B cell (primary cell): Measurements from ENCODE around the gene NMT1. TPM values are rescaled to one million over a fixed set of nuclear protein-coding genes. Genes with fewer than 3 reads are reported as not detected.

Experiments
- ATAC-seq: fragments of 200-7000 bp; cut with Tn5 transposase; one replicate; pipeline ENCODE4 v1.10.0; 2021; ENCODE audit warnings: low read depth, mild to moderate bottlenecking, moderate number of reproducible peaks, moderate library complexity
- CTCF ChIA-PET: fragments of 350-600 bp; sonication (Branson Sonifier 250); formaldehyde crosslinking; loops from one replicate; lab custom pipeline; 2021; ENCODE audit warnings: antibody characterized with exemption, inconsistent platforms; lab: Charles Lee
- POLR2A ChIA-PET: fragments of 350-600 bp; sonication (Branson Sonifier 250); formaldehyde crosslinking; loops from one replicate; lab custom pipeline; 2021; ENCODE audit warnings: antibody characterized with exemption; lab: Charles Lee
- DNase-seq: peaks from one replicate; pipeline ENCODE4 v3.0.0; 2013
- H2AFZ ChIP-seq: 2 replicates; pipeline ENCODE4 v1.6.1; 2012; ENCODE audit warnings: mild to moderate bottlenecking, low read depth, low read length; ENCODE audit not compliant: insufficient read depth, poor library complexity, severe bottlenecking
- H3K27ac ChIP-seq, 2 donors: 1 replicate in 1 of 2; 2 replicates in 1 of 2; pipeline ENCODE4 v1.5.1; 2012 to 2013; ENCODE audit warnings: low read length in 2 of 2, mild to moderate bottlenecking in 2 of 2, moderate library complexity in 1 of 2
- H3K27me3 ChIP-seq, 4 experiments: fragments of 200-600 bp in 1 of 4; sonication (generic) in 1 of 4; replicated peaks in 1 of 4; 1 replicate in 2 of 4; 2 replicates in 2 of 4; pipeline versions ENCODE4 v1.6.1 to v1.7.0; 2013 to 2016; ENCODE audit warnings: low read length in 3 of 4, mild to moderate bottlenecking in 2 of 4, mixed read lengths in 1 of 4, moderate library complexity in 1 of 4; ENCODE audit not compliant: insufficient read depth in 4 of 4, control insufficient read depth in 3 of 4; ENCODE audit errors: control extremely low read depth in 1 of 4
- H3K36me3 ChIP-seq, 2 experiments: replicated peaks in 1 of 2; 1 replicate in 1 of 2; 2 replicates in 1 of 2; pipeline versions ENCODE4 v1.6.1 to v1.7.1; 2013; ENCODE audit warnings: low read length in 1 of 2; ENCODE audit not compliant: insufficient read depth in 2 of 2, control insufficient read depth in 1 of 2; ENCODE audit errors: control extremely low read depth in 1 of 2, extremely low read depth in 1 of 2
- H3K4me1 ChIP-seq, 2 donors: fragments of 200-600 bp in 1 of 2; sonication (generic) in 1 of 2; 1 replicate in 1 of 2; 2 replicates in 1 of 2; pipeline versions ENCODE4 v1.5.1 to v1.6.1; 2013 to 2017; ENCODE audit warnings: low read length in 2 of 2; ENCODE audit not compliant: control insufficient read depth in 2 of 2, insufficient read depth in 2 of 2
- H3K4me2 ChIP-seq: replicated peaks from 2 replicates; pipeline ENCODE3; 2012; ENCODE audit warnings: mild to moderate bottlenecking, low read depth, low read length; ENCODE audit not compliant: poor library complexity, severe bottlenecking
- H3K4me3 ChIP-seq, 5 experiments: fragments of 200-600 bp in 1 of 5; sonication (generic) in 1 of 5; 1 replicate in 3 of 5; 2 replicates in 2 of 5; pipeline versions ENCODE4 v1.5.1 to v1.7.0; 2011 to 2016; ENCODE audit warnings: low read length in 4 of 5, mild to moderate bottlenecking in 4 of 5, low read depth in 2 of 5, control low read depth in 1 of 5, moderate library complexity in 1 of 5; ENCODE audit not compliant: insufficient read depth in 1 of 5; ENCODE audit errors: control extremely low read depth in 1 of 5, extremely low read depth in 1 of 5
- H3K79me2 ChIP-seq: fragments of 200-600 bp; sonication (generic); one replicate; pipeline ENCODE4 v1.6.0; 2016; ENCODE audit warnings: low read length; ENCODE audit not compliant: control insufficient read depth, insufficient read depth
- H3K9ac ChIP-seq: fragments of 200-600 bp; sonication (generic); 2 replicates; pipeline ENCODE4 v1.6.1; 2017; ENCODE audit warnings: mild to moderate bottlenecking, low read length, moderate library complexity
- H3K9me3 ChIP-seq, 3 donors: one replicate each; pipeline versions ENCODE4 v1.6.1 to v1.7.1; 2013; ENCODE audit warnings: low read length in 2 of 3; ENCODE audit not compliant: control insufficient read depth in 2 of 3, insufficient read depth in 1 of 3; ENCODE audit errors: control extremely low read depth in 1 of 3
- H4K20me1 ChIP-seq: 2 replicates; pipeline ENCODE4 v1.6.0; 2012; ENCODE audit warnings: mild to moderate bottlenecking, low read length; ENCODE audit not compliant: insufficient read depth, control insufficient read depth, poor library complexity, severe bottlenecking
- H3K27ac Mint-ChIP-seq: one replicate; pipeline ENCODE4 v1.8.0; 2021; ENCODE audit warnings: mixed read lengths
- H3K27me3 Mint-ChIP-seq: one replicate; pipeline ENCODE4 v1.8.0; 2021; ENCODE audit warnings: mixed read lengths
- H3K4me1 Mint-ChIP-seq: one replicate; pipeline ENCODE4 v1.8.0; 2021; ENCODE audit warnings: mixed read lengths
- H3K4me3 Mint-ChIP-seq: one replicate; pipeline ENCODE4 v1.8.0; 2021; ENCODE audit warnings: mixed read lengths
- H3K9me3 Mint-ChIP-seq: one replicate; pipeline ENCODE4 v1.8.0; 2022; ENCODE audit warnings: mixed read lengths; ENCODE audit not compliant: insufficient read depth
- EZH2 ChIP-seq: IDR thresholded peaks from 2 replicates; pipeline ENCODE4 v1.6.1; 2012; ENCODE audit warnings: borderline replicate concordance, low read depth, mild to moderate bottlenecking, moderate library complexity, low read length; ENCODE audit not compliant: insufficient read depth, poor library complexity, severe bottlenecking
- WGBS: methylation state at CpG from one replicate; pipeline ENCODE4 v1.1.5; 2013; ENCODE audit warnings: missing lambda C conversion rate; ENCODE audit not compliant: insufficient coverage; 5-methylcytosine and 5-hydroxymethylcytosine counted together
- intact Hi-C: fragments of 100-400 bp; cut with micrococcal nuclease; formaldehyde crosslinking; loops from one replicate; pipeline ENCODE4 v1.10.0; 2022
- polyA plus RNA-seq: library from polyadenylated mRNA; depleted of rRNA; stranded (reverse); fragments of >200 nt; gene quantifications from 2 replicates; pipeline ENCODE4 v1.2.3, GENCODE V29; 2012
- total RNA-seq, 2 donors: library from RNA; stranded (reverse); fragments of 120-200 nt in 1 of 2; gene quantifications; 1 replicate in 1 of 2; 2 replicates in 1 of 2; pipeline versions ENCODE4 v1.2.3 to v1.2.4, GENCODE V29; 2013 to 2022
- TF ChIP-seq, protein P1 (sequence below): fragments of 200-600 bp; IDR thresholded peaks from one replicate; pipeline ENCODE4 v1.8.0; 2022; ENCODE audit warnings: antibody characterized with exemption, mild to moderate bottlenecking

NMT1 gene
- total and polyA plus RNA-seq, 2 donors (not counting 1 experiment from before 2014, with no cell fraction given): 30.1 to 134 TPM

DNA sequence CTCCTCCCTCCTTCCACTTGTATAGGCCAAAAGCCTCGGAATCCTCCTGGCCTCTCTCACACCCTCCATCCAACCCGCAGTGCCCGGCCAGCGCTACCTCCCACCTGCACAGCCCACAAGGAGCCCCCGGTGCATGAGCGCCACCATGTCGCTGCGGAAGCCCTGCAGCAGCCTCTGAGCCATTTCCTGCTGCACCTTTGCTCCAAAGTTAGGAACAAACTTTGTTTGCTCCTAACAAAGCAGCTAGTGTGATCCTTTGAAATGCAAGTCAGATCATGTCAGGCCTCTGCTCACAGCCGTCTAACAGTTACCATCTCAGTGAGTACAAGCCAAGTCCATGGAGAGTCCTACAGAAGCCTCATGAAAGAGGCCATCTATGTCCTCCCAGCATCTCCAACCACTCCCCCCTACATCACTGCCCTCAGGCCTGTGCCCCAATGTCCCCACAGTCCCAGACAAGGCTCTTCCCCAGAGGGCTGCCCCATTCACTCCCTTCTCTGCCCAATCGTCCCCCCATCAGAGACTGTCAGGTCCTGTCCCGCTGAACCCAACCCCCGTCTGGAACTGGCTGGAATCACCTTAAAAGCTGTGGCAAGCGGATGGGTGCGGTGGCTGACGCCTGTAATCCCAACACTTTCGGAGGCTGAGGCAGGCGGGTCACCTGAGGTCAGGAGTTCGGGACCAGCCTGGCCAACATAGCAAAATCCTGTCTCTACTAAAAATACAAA lies 17.1 kb upstream of the NMT1 start:
- CTCF ChIA-PET: no interaction called here
- no peak overlapping the region for H3K27ac ChIP-seq
- H3K4me2 ChIP-seq: no peak overlapping the region
- H3K27me3 Mint-ChIP-seq: no peaks in the 10 kb centered on the region
- H2AFZ ChIP-seq: no peak overlapping the region
- ATAC-seq (no peak), DNase-seq (no peak)
- H3K4me3 Mint-ChIP-seq: no peak overlapping the region
- H3K4me1 ChIP-seq: peaks cover 7% of the 10 kb centered on the region in 2 donors
- no peaks in the 10 kb centered on the region for H3K9me3 Mint-ChIP-seq
- WGBS: 95% methylated on average over 18 of the region's 18 CpGs
- H3K9me3 ChIP-seq: no peaks in the 10 kb centered on the region
- H3K79me2 ChIP-seq: peaks cover 82% of the 10 kb centered on the region
- H3K9ac ChIP-seq: no peak overlapping the region
- peaks cover 30% of the 10 kb centered on the region for H4K20me1 ChIP-seq
- intact Hi-C loops: no loop called here
- H3K4me1 Mint-ChIP-seq: peaks cover 18% of the 10 kb centered on the region
- H3K4me3 ChIP-seq: no peak overlapping the region
- no peaks in the 10 kb centered on the region for H3K27me3 ChIP-seq
- POLR2A ChIA-PET: no interaction called here
- H3K27ac Mint-ChIP-seq: no peak overlapping the region
- H3K36me3 ChIP-seq: peaks cover 2 to 3% of the 10 kb centered on the region in 2 experiments
- no peak for TF ChIP-seq EZH2
- TF ChIP-seq, protein P1, sequence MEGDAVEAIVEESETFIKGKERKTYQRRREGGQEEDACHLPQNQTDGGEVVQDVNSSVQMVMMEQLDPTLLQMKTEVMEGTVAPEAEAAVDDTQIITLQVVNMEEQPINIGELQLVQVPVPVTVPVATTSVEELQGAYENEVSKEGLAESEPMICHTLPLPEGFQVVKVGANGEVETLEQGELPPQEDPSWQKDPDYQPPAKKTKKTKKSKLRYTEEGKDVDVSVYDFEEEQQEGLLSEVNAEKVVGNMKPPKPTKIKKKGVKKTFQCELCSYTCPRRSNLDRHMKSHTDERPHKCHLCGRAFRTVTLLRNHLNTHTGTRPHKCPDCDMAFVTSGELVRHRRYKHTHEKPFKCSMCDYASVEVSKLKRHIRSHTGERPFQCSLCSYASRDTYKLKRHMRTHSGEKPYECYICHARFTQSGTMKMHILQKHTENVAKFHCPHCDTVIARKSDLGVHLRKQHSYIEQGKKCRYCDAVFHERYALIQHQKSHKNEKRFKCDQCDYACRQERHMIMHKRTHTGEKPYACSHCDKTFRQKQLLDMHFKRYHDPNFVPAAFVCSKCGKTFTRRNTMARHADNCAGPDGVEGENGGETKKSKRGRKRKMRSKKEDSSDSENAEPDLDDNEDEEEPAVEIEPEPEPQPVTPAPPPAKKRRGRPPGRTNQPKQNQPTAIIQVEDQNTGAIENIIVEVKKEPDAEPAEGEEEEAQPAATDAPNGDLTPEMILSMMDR: no peak

DNA sequence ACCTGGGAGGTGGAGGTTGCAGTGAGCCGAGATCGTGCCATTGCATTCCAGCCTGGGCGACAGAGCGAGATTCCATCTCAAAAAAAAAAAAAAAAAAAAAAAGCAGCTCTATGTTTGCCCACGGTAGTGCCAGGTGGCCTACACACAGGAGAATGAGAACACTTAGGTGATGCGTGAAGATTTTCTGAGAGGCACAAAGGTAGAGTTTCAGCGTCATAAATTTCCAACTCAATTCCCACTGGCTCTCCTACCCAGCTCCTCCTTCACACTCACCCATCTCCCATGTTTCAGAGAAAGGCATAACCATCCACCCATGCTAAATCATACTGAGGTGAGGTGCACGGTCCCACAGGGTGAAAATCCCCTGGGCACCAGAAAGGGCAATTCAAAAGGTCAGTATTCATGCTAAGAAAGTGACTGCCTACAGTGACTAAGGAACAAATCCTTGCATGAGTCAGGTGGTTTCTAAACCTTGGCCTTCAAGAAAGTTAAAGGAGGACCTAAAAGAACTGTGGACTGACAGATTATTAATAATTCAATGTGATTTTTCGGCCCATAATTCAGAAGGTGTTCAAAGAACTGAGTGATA lies 14.5 kb upstream of the NMT1 start:
- Mint-ChIP-seq H3K27me3 (no peaks in the 10 kb centered on the region), H3K9me3 (no peaks in the 10 kb centered on the region), H3K4me3 (no peak overlapping the region), H3K27ac (no peak overlapping the region), H3K4me1 (peaks cover 21% of the 10 kb centered on the region)
- peaks cover 7 to 13% of the 10 kb centered on the region in 2 donors for H3K4me1 ChIP-seq
- CTCF ChIA-PET: interaction anchor here (1.5 kb wide), 1 partner anchor 52 kb away, joined by 5 read pairs; no protein-coding TSS in a partner anchor
- POLR2A ChIA-PET: interaction anchor here (0.5 kb wide), 1 partner anchor 137 kb away, joined by 5 read pairs; no protein-coding TSS in a partner anchor
- H3K36me3 ChIP-seq: peaks cover 2 to 3% of the 10 kb centered on the region in 2 experiments
- peaks cover 63% of the 10 kb centered on the region for H3K79me2 ChIP-seq
- no peaks in the 10 kb centered on the region for H3K9me3 ChIP-seq
- no peak overlapping the region for H3K27ac ChIP-seq
- no peak for TF ChIP-seq EZH2
- TF ChIP-seq, protein P1: no peak
- peaks cover 19% of the 10 kb centered on the region for H4K20me1 ChIP-seq
- no peaks in the 10 kb centered on the region for H3K27me3 ChIP-seq
- no peak overlapping the region for H3K4me2 ChIP-seq
- H2AFZ ChIP-seq: no peak overlapping the region
- ATAC-seq (no peak), DNase-seq (no peak)
- H3K4me3 ChIP-seq: no peak overlapping the region
- intact Hi-C loops: no loop called here
- 77% methylated on average over 4 of the region's 9 CpGs for WGBS
- no peak overlapping the region for H3K9ac ChIP-seq
